OCI-LY3 (cell line): Measurements from ENCODE around the gene KIFC1.

Experiments
- H2AFZ ChIP-seq: fragments of 200-600, 300-600 bp; shearing (Covaris generic); 2 replicates; pipeline ENCODE4 v1.6.0; 2014; ENCODE audit warnings: antibody characterized with exemption, low read depth, low read length
- H3K27ac ChIP-seq: fragments of 200-600, 300-600 bp; sonication (generic); 2 replicates; pipeline ENCODE4 v1.5.1; 2014; ENCODE audit warnings: mild to moderate bottlenecking, low read length, moderate library complexity, mixed read lengths
- H3K27me3 ChIP-seq: fragments of 200-600, 300-600 bp; sonication (generic); 2 replicates; pipeline ENCODE4 v1.6.1; 2014; ENCODE audit warnings: low read depth, low read length, mixed read lengths
- H3K36me3 ChIP-seq: fragments of 200-600, 300-600 bp; sonication (generic); replicated peaks from 2 replicates; pipeline ENCODE3; 2014; ENCODE audit warnings: low read depth, low read length, mixed read lengths
- H3K4me1 ChIP-seq: fragments of 300-600, 200-600 bp; sonication (generic); 2 replicates; pipeline ENCODE4 v1.6.1; 2014; ENCODE audit warnings: low read length, mixed read lengths
- H3K4me2 ChIP-seq: fragments of 200-600, 300-600 bp; sonication (generic); 2 replicates; pipeline ENCODE4 v1.6.1; 2014; ENCODE audit warnings: low read length, mixed read lengths
- H3K4me3 ChIP-seq: fragments of 300-600, 200-600 bp; sonication (generic); 2 replicates; pipeline ENCODE4 v1.5.1; 2014; ENCODE audit warnings: antibody characterized with exemption, mild to moderate bottlenecking, low read length, moderate library complexity
- H3K79me2 ChIP-seq: fragments of 300-600, 200-600 bp; shearing (Covaris generic); 2 replicates; pipeline ENCODE4 v1.6.1; 2014; ENCODE audit warnings: mild to moderate bottlenecking, low read length, mixed read lengths
- H3K9ac ChIP-seq: fragments of 300-600, 200-600 bp; shearing (Covaris generic); 2 replicates; pipeline ENCODE4 v1.6.0; 2014; ENCODE audit warnings: mild to moderate bottlenecking, low read length, moderate library complexity
- H3K9me3 ChIP-seq: fragments of 200-600, 300-600 bp; shearing (Covaris generic); 2 replicates; pipeline ENCODE4 v1.6.1; 2014; ENCODE audit warnings: low read length, mixed read lengths; ENCODE audit not compliant: insufficient read depth
- H4K20me1 ChIP-seq: fragments of 200-600, 300-600 bp; sonication (generic); 2 replicates; pipeline ENCODE4 v1.6.1; 2016; ENCODE audit warnings: low read length, mixed read lengths; ENCODE audit not compliant: insufficient read depth
- EZH2phosphoT487 ChIP-seq: fragments of 200-600 bp; shearing (Covaris generic); IDR thresholded peaks from 2 replicates; pipeline ENCODE4 v1.6.1; 2018; ENCODE audit warnings: antibody characterized with exemption, mixed run types, low read depth
- TF ChIP-seq, protein P1 (sequence below): fragments of 200-600, 300-600 bp; sonication (generic); IDR thresholded peaks from 2 replicates; pipeline ENCODE4 v1.5.1; 2014; ENCODE audit warnings: antibody characterized with exemption, low read length, low read depth

The KIFC1 gene

DNA sequence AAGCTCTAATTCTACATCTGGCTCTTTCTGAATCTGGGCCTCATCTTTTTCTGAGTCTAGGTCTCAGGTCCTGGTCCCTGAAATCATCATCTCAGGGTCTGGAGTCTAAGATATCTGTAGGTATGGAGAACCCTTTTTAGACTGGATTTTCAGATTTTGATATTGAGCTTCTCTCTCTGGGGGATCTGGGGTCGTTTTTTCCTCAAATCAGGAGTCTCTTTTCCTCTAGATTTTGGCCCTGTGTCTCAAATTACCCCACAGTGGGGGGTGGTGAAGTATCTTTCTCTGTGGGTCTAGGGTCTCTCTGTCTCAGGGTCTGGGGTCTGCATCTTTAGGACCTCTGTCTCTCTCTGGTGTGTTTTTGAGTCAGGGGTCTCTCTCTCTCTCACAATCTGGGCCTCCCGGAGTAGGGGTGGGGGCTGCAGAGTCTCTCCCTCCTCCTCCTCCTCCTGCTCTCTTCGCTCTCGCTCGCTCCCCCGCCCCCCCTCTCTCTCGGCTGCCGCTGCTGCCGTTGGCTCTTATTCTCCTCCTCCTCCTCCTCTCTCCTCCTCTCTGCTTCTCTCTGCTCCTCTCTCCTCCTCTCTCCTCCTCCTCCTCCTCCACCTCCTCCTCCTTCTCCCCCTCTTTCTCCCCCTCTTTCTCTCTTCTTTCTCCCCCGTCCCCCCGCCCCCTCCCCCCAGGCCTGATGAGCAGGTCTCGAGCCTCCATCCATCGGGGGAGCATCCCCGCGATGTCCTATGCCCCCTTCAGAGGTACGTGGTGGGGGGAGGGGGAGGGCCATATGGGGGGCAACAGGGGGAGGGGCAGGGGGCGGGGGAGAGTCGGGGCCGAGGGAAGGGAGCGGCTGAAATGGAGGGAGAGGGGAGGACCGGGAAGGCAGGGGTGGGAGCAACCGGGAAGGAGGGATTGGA, 28.2 kb downstream of the KIFC1 start, which contains the start of gene SYNGAP1:
SYNGAP1 (plus strand) TSS at position 486 of the 911 bp plus-strand sequence; CDS start at position 686, 200 bp downstream.
- Histone ChIP-seq H3K4me2 (peak within 1 kb of the TSS; percentile 98), H3K4me3 (peak within 1 kb of the TSS; percentile 87), H2AFZ (no peak within 1 kb of the TSS), H3K9me3 (no peaks in the 10 kb centered on the region), H3K27me3 (0 out of 2 replicates have a peak, but pooled peaks cover 2% of the 10 kb centered on the region), H3K27ac (peak within 1 kb of the TSS; percentile 81; the same call in 1 of the 2 replicates), H3K9ac (peak within 1 kb of the TSS; percentile 91; the same call in 1 of the 2 replicates), H3K4me1 (peaks cover 37% of the 10 kb centered on the region), H3K79me2 (peaks cover 19% of the 10 kb centered on the region), H3K36me3 (no peaks in the 10 kb centered on the region), H4K20me1 (no peaks in the 10 kb centered on the region)
- no peak for TF ChIP-seq EZH2phosphoT487
- TF ChIP-seq, protein P1, sequence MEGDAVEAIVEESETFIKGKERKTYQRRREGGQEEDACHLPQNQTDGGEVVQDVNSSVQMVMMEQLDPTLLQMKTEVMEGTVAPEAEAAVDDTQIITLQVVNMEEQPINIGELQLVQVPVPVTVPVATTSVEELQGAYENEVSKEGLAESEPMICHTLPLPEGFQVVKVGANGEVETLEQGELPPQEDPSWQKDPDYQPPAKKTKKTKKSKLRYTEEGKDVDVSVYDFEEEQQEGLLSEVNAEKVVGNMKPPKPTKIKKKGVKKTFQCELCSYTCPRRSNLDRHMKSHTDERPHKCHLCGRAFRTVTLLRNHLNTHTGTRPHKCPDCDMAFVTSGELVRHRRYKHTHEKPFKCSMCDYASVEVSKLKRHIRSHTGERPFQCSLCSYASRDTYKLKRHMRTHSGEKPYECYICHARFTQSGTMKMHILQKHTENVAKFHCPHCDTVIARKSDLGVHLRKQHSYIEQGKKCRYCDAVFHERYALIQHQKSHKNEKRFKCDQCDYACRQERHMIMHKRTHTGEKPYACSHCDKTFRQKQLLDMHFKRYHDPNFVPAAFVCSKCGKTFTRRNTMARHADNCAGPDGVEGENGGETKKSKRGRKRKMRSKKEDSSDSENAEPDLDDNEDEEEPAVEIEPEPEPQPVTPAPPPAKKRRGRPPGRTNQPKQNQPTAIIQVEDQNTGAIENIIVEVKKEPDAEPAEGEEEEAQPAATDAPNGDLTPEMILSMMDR: no peak

DNA sequence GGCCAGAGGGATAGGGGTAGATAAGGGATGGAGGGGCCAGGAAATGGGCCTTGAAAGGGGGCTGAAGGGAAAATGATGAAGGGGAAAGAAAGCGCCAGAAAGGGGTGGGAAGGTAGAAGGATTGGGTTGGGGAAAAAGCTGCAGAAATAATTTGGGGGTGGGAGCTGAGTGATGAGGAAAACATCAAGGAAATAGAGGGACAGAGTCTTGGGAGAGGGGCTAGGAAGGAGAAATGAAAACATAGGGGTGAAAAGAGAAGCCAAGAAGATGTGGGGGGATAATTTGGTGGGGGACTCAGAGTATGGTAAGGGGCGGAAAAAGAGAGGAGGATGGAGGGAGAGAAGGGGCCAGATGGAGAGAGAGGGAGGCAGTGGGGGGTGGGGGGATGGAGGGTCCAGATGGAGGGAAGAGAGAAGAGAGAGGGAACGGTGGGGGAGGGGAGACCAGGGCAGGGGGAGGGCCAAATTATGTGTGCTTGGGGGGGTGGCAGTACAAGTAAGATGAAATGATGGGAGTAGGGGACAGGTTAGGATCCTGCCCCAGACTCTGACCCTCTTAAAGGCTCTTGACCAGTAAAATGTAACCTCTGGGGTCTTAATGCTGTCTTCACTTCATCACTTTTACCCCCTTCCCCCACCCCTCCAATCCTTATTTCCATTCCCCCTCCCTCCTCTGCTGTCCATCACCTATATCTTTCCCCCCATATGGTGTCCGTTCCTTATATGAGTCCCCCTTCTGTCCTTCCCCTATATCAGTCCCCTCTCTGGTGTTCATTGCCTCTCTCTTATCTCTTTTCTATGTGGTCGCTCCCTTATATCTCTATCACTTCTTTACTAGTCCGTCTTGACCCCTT, 29.1 kb downstream of the KIFC1 start:
- TF ChIP-seq, protein P1: no peak
- TF ChIP-seq EZH2phosphoT487: no peak
- Histone ChIP-seq H3K4me3 (no peak overlapping the region), H3K9ac (no peak overlapping the region), H4K20me1 (no peaks in the 10 kb centered on the region), H3K27ac (no peak overlapping the region), H3K9me3 (no peaks in the 10 kb centered on the region), H3K27me3 (0 out of 2 replicates have a peak, but pooled peaks cover 2% of the 10 kb centered on the region), H3K4me2 (no peak overlapping the region), H3K4me1 (peaks cover 38% of the 10 kb centered on the region), H2AFZ (no peak overlapping the region), H3K36me3 (no peaks in the 10 kb centered on the region), H3K79me2 (peaks cover 18% of the 10 kb centered on the region)

DNA sequence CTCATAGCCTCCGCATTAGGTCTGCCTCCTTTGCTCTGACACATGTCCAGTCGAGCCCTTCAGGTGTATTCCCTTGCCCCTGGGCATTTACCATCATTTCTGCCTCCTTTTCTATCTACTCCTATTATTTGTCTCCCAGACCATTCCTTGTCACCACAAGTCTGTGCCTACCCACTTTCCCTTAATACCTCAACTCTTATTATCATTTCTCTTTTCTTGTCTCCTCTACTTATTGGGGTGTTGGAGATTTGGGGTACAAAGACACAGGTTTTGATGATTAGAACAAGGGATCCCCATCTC, 29.7 kb downstream of the KIFC1 start:
- Histone ChIP-seq H3K27me3 (0 out of 2 replicates have a peak, but pooled peaks cover 2% of the 10 kb centered on the region), H3K4me2 (no peak overlapping the region), H4K20me1 (no peaks in the 10 kb centered on the region), H3K4me3 (no peak overlapping the region), H3K79me2 (peaks cover 14% of the 10 kb centered on the region), H3K9me3 (no peaks in the 10 kb centered on the region), H3K36me3 (no peaks in the 10 kb centered on the region), H3K27ac (no peak overlapping the region), H3K4me1 (peaks cover 33% of the 10 kb centered on the region), H3K9ac (no peak overlapping the region), H2AFZ (no peak overlapping the region)
- TF ChIP-seq EZH2phosphoT487: no peak
- TF ChIP-seq, protein P1: no peak

DNA sequence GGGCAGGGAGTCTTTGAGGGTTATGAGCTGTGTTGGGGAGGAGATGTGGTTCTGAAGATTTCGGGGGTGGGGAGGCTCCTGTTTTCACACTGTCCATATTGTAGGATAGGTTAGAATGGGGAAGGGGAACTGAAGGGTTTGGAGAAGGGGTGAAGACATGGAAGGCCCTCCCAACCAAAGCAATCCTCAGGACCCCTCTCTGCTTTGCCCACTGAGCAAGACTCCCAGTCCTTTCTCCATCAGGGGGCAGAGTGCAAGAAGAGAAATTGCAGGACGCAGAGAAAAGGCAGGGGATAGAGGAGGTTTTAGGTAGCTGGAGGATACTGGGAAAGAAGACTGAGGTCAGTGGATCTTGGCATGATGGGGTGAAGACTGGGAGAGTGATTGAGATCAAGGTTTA, 32.2 kb downstream of the KIFC1 start:
- H3K9me3 ChIP-seq: no peaks in the 10 kb centered on the region
- H3K9ac ChIP-seq: no peak overlapping the region
- peaks cover 26% of the 10 kb centered on the region for H3K4me1 ChIP-seq
- no peaks in the 10 kb centered on the region for H4K20me1 ChIP-seq
- H2AFZ ChIP-seq: no peak overlapping the region
- H3K27me3 ChIP-seq: 0 out of 2 replicates have a peak, but pooled peaks cover 2% of the 10 kb centered on the region
- H3K36me3 ChIP-seq: no peaks in the 10 kb centered on the region
- no peak overlapping the region for H3K4me2 ChIP-seq
- TF ChIP-seq EZH2phosphoT487: no peak
- TF ChIP-seq, protein P1: no peak
- no peak overlapping the region for H3K4me3 ChIP-seq
- no peak overlapping the region for H3K27ac ChIP-seq
- H3K79me2 ChIP-seq: no peaks in the 10 kb centered on the region
